ENCODE data around the gene FGFBP1.

- TF ChIP-seq YY1 (tag by site-specific recombination; IDR thresholded peaks at IDR 0.05) (no peak), REST (tag by site-specific recombination; IDR thresholded peaks at IDR 0.05) (no peak), ZNF704 (tag by site-specific recombination; IDR thresholded peaks at IDR 0.05) (no peak), ELK4 (IDR thresholded peaks at IDR 0.05; ENCODE audit: borderline replicate concordance, low read depth, low read length) (no peak), ZNF626 (tag by site-specific recombination; IDR thresholded peaks at IDR 0.05) (no peak)
These were observed 44.1 kb downstream of the FGFBP1 start for GRCh38 chr4:15894393-15894792.

All from HEK293 (cell line).